MM.1S (cell line): Measurements from ENCODE around the gene B4GALNT1.

Source experiments
- DNase-seq: peaks from one replicate; pipeline ENCODE4 v3.0.0-alpha.2; 2015
- H2AFZ ChIP-seq: fragments of 300-600 bp; sonication (generic); 2 replicates; pipeline ENCODE4 v1.6.0; 2016; ENCODE audit warnings: antibody characterized with exemption, low read length
- H3F3A ChIP-seq: fragments of 300-600 bp; sonication (generic); 2 replicates; pipeline ENCODE4 v1.6.1; 2016; ENCODE audit warnings: mild to moderate bottlenecking, antibody characterized with exemption, low read length, moderate library complexity, mixed read lengths; ENCODE audit not compliant: insufficient read depth
- H3K27ac ChIP-seq: fragments of 300-600 bp; sonication (generic); 2 replicates; pipeline ENCODE4 v1.5.1; 2016; ENCODE audit warnings: mild to moderate bottlenecking, low read length
- H3K27me3 ChIP-seq: fragments of 300-600 bp; sonication (generic); replicated peaks from 2 replicates; pipeline ENCODE4 v1.6.0; 2016; ENCODE audit warnings: low read length; ENCODE audit not compliant: insufficient read depth
- H3K36me3 ChIP-seq: fragments of 300-600 bp; sonication (generic); replicated peaks from 2 replicates; pipeline ENCODE4 v1.6.1; 2016; ENCODE audit warnings: mild to moderate bottlenecking, low read length, mixed read lengths; ENCODE audit not compliant: insufficient read depth
- H3K4me1 ChIP-seq: fragments of 300-600 bp; sonication (generic); 2 replicates; pipeline ENCODE4 v1.6.1; 2016; ENCODE audit warnings: low read length, mixed read lengths
- H3K4me2 ChIP-seq: fragments of 300-600 bp; sonication (generic); 2 replicates; pipeline ENCODE4 v1.6.0; 2016; ENCODE audit warnings: low read depth, low read length
- H3K4me3 ChIP-seq: fragments of 300-600 bp; sonication (generic); 2 replicates; pipeline ENCODE4 v1.5.1; 2016; ENCODE audit warnings: low read length, mixed read lengths
- H3K79me2 ChIP-seq: fragments of 300-600 bp; sonication (generic); 2 replicates; pipeline ENCODE4 v1.6.1; 2016; ENCODE audit warnings: mixed run types, low read length, mixed read lengths
- H3K9ac ChIP-seq: fragments of 300-600 bp; sonication (generic); 2 replicates; pipeline ENCODE4 v1.6.1; 2016; ENCODE audit warnings: low read length, mixed read lengths
- H3K9me2 ChIP-seq: fragments of 300-600 bp; sonication (generic); replicated peaks from 2 replicates; pipeline ENCODE4 v1.6.1; 2016; ENCODE audit warnings: mild to moderate bottlenecking, low read length, mixed read lengths; ENCODE audit not compliant: insufficient read depth
- H3K9me3 ChIP-seq: fragments of 300-600 bp; sonication (generic); replicated peaks from 2 replicates; pipeline ENCODE4 v1.6.1; 2016; ENCODE audit warnings: mild to moderate bottlenecking, low read length, mixed read lengths; ENCODE audit not compliant: insufficient read depth
- H4K20me1 ChIP-seq: fragments of 300-600 bp; sonication (generic); 2 replicates; pipeline ENCODE4 v1.6.1; 2016; ENCODE audit warnings: mild to moderate bottlenecking, low read length, moderate library complexity, mixed read lengths; ENCODE audit not compliant: insufficient read depth
- EZH2 ChIP-seq: fragments of 300-600 bp; sonication (generic); optimal IDR thresholded peaks from 2 replicates; pipeline ENCODE3; 2017; ENCODE audit warnings: low read depth, mild to moderate bottlenecking, antibody characterized with exemption, low read length, mixed read lengths
- EZH2phosphoT487 ChIP-seq: fragments of 300-600 bp; sonication (generic); IDR thresholded peaks from 2 replicates; pipeline ENCODE4 v1.6.1; 2018; ENCODE audit warnings: antibody characterized with exemption, low read length
- TF ChIP-seq, protein P1 (sequence below): fragments of 300-600 bp; sonication (generic); IDR thresholded peaks from 2 replicates; pipeline ENCODE4 v1.5.1; 2016; ENCODE audit warnings: antibody characterized with exemption, low read length, mixed read lengths

The B4GALNT1 gene

DNA sequence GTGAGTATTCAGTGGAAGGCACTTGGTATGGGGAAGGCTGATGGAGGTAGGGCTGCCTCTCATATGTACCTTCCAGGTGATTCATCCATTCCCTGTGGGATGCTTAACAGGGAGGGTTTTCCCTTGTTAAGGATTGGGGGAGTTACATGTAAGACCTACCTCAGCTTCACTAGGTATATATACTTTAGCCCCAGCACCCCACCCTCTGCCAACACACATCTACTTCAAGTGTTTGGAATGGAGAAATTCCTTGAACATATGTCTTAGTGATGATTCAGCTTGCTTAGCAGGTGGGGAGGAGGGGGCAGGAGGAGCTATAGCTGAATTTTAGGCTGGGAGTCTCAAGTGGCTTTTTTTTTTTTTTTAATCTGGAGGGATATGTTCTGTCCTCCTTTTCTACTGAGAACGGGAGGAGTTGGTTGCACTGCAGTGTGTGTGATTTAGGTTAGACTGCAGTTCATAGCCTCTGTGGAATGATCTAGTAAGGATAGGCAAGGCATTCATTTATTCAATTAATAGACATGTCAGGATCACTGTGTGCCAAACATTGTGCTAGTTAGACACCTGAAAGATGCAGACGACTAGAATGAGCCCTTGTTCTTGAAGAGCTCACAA is 40.3 kb downstream of the B4GALNT1 start:
- H3F3A ChIP-seq = 0 out of 2 replicates have a peak, but pooled peaks cover 3% of the 10 kb centered on the region
- TF ChIP-seq, protein P1, sequence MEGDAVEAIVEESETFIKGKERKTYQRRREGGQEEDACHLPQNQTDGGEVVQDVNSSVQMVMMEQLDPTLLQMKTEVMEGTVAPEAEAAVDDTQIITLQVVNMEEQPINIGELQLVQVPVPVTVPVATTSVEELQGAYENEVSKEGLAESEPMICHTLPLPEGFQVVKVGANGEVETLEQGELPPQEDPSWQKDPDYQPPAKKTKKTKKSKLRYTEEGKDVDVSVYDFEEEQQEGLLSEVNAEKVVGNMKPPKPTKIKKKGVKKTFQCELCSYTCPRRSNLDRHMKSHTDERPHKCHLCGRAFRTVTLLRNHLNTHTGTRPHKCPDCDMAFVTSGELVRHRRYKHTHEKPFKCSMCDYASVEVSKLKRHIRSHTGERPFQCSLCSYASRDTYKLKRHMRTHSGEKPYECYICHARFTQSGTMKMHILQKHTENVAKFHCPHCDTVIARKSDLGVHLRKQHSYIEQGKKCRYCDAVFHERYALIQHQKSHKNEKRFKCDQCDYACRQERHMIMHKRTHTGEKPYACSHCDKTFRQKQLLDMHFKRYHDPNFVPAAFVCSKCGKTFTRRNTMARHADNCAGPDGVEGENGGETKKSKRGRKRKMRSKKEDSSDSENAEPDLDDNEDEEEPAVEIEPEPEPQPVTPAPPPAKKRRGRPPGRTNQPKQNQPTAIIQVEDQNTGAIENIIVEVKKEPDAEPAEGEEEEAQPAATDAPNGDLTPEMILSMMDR = no peak
- TF ChIP-seq EZH2phosphoT487 = no peak
- TF ChIP-seq EZH2 = no peak
- H4K20me1 ChIP-seq = no peaks in the 10 kb centered on the region
- H3K9ac ChIP-seq = no peak overlapping the region
- peaks cover 14% of the 10 kb centered on the region; the same call in 1 of the 2 replicates for H3K4me1 ChIP-seq
- peaks cover 23% of the 10 kb centered on the region for H3K79me2 ChIP-seq
- H3K27ac ChIP-seq = no peak overlapping the region
- peak overlapping the region; percentile 99; the same call in 1 of the 2 replicates for H3K4me2 ChIP-seq
- H3K4me3 ChIP-seq = no peak overlapping the region
- no peak for DNase-seq
- H3K9me2 ChIP-seq = no peaks in the 10 kb centered on the region
- no peaks in the 10 kb centered on the region for H3K9me3 ChIP-seq
- no peaks in the 10 kb centered on the region for H3K36me3 ChIP-seq
- H2AFZ ChIP-seq = no peak overlapping the region
- peaks cover 9% of the 10 kb centered on the region; the same call in 1 of the 2 replicates for H3K27me3 ChIP-seq

DNA sequence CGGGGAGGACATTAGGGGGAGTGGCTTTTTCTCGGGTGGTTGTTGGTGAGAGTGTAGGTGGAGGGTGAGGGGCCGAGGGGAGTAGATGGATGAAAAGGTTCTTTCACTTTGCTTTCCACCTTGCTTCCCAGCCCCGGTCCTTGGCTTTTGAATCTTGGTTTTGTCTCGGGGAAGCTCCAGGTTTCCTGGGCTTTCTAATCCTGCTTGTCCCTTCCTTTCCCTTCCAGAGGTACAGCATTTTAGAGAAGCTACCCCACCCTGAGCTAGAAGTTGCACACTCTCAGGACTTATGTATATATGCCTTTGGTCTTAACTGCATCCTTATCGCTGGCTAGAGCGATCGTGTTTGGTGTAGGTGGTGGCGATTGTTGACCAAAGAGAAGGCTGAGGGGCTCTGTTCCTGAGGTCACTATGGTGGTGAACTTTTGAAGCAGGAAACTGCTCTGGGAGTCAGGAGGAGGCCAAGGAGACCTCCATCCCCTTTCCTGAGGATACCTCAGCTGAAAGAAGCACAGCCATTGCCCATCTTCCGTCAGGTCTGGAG is 41.1 kb downstream of the B4GALNT1 start:
- no peaks in the 10 kb centered on the region for H3K9me2 ChIP-seq
- no peaks in the 10 kb centered on the region for H4K20me1 ChIP-seq
- H3K4me1 ChIP-seq = peaks cover 14% of the 10 kb centered on the region; the same call in 1 of the 2 replicates
- no peak for DNase-seq
- H3K27ac ChIP-seq = no peak overlapping the region
- peaks cover 15% of the 10 kb centered on the region; the same call in 1 of the 2 replicates for H3K27me3 ChIP-seq
- peak overlapping the region; percentile 94 for H3K4me3 ChIP-seq
- peak overlapping the region; percentile 99 for H3K4me2 ChIP-seq
- H2AFZ ChIP-seq = peak overlapping the region; percentile 98
- H3K79me2 ChIP-seq = peaks cover 23% of the 10 kb centered on the region
- 0 out of 2 replicates have a peak, but pooled peaks cover 3% of the 10 kb centered on the region for H3F3A ChIP-seq
- no peak for TF ChIP-seq EZH2phosphoT487
- TF ChIP-seq EZH2 = no peak
- TF ChIP-seq, protein P1 = no peak
- H3K36me3 ChIP-seq = no peaks in the 10 kb centered on the region
- peak overlapping the region; percentile 76 for H3K9ac ChIP-seq
- H3K9me3 ChIP-seq = no peaks in the 10 kb centered on the region

DNA sequence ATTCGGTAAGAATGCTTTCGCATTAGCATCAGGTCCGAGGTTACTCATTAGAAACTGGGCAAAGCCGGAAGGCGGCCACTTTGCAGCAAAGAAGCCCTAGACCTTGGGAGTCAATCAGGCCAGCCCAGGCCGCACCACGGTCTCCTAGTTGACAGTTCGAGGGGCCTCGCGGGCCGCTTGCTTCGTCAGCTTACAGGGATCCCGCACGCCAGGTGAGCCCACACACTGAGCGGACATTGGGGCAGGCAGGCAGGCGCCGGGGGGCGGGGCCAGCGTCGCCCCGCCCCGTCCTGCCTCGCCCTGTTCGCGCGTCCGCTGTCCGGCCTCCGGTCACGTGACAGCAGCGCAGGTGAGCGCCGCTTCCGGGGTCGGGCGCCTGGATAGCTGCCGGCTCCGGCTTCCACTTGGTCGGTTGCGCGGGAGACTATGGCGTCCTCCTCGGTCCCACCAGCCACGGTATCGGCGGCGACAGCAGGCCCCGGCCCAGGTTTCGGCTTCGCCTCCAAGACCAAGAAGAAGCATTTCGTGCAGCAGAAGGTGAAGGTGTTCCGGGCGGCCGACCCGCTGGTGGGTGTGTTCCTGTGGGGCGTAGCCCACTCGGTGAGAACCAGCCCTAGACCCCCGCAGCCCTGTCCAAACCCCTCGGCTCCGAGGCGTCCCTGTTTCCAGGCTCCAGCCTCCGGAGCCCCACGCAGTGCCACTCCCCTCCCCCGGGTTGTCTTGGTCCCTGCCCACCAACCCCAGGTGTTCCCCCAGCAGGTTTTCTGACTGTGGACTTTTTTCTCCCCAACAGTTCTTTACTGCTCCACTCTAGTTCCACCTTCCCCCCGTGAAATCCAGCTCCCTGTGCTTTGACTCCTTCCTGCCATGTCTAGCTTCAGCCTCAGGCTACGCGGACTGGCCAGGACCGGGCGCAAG is 41.9 kb downstream of the B4GALNT1 start, which contains the start of gene PIP4K2C:
PIP4K2C (plus strand) TSS at position 329 of the 918 bp plus-strand sequence; CDS start at position 427, 98 bp downstream.
- peak within 1 kb of the TSS; percentile 99 for H3K4me2 ChIP-seq
- no peaks in the 10 kb centered on the region for H3K9me3 ChIP-seq
- TF ChIP-seq, protein P1 = no peak
- TF ChIP-seq EZH2 (no peak), EZH2phosphoT487 (no peak)
- peak within 1 kb of the TSS; percentile 98 for H2AFZ ChIP-seq
- peaks cover 23% of the 10 kb centered on the region for H3K79me2 ChIP-seq
- peak within 1 kb of the TSS; percentile 94 for H3K4me3 ChIP-seq
- H4K20me1 ChIP-seq = no peaks in the 10 kb centered on the region
- peak within 1 kb of the TSS; percentile 10; the same call in 1 of the 2 replicates for H3K27ac ChIP-seq
- no peaks in the 10 kb centered on the region for H3K9me2 ChIP-seq
- H3K9ac ChIP-seq = peak within 1 kb of the TSS; percentile 76
- H3K36me3 ChIP-seq = no peaks in the 10 kb centered on the region
- H3F3A ChIP-seq = 0 out of 2 replicates have a peak, but pooled peaks cover 3% of the 10 kb centered on the region
- H3K4me1 ChIP-seq = peaks cover 14% of the 10 kb centered on the region; the same call in 1 of the 2 replicates
- DNase-seq = peak; percentile 92
- peaks cover 22% of the 10 kb centered on the region; the same call in 1 of the 2 replicates for H3K27me3 ChIP-seq
